Chondrocyte (in vitro differentiated cells): ENCODE measurements around the gene HEXD. TPM values are rescaled to one million over a fixed set of nuclear protein-coding genes. Genes with fewer than 3 reads are reported as not detected.

ENCODE experiments used
- DNase-seq: peaks from one replicate; pipeline ENCODE4 v3.0.0; 2021; ENCODE audit warnings: mixed read lengths, low spot score
- H3K27ac Mint-ChIP-seq: one replicate; pipeline ENCODE4 v1.8.0; 2021; ENCODE audit warnings: mild to moderate bottlenecking, moderate library complexity, mixed read lengths; ENCODE audit not compliant: unreplicated experiment
- H3K27me3 Mint-ChIP-seq: 2 replicates; pipeline ENCODE4 v1.8.0; 2021; ENCODE audit warnings: low read depth, mixed read lengths
- H3K36me3 Mint-ChIP-seq: 2 replicates; pipeline ENCODE4 v1.8.0; 2021; ENCODE audit warnings: low read depth, mixed read lengths
- H3K4me1 Mint-ChIP-seq: 2 replicates; pipeline ENCODE4 v1.8.0; 2021; ENCODE audit warnings: low read depth, mild to moderate bottlenecking, mixed read lengths
- H3K4me3 Mint-ChIP-seq: one replicate; pipeline ENCODE4 v1.8.0; 2021; ENCODE audit warnings: mild to moderate bottlenecking, moderate library complexity, mixed read lengths; ENCODE audit not compliant: unreplicated experiment
- H3K9me3 Mint-ChIP-seq: 2 replicates; pipeline ENCODE4 v1.8.0; 2021; ENCODE audit warnings: low read depth, mixed read lengths
- CTCF ChIP-seq: fragments of 200-600 bp; sonication (generic); IDR thresholded peaks from 2 replicates; pipeline ENCODE4 v1.5.0; 2021; ENCODE audit warnings: antibody characterized with exemption, mild to moderate bottlenecking, moderate library complexity
- total RNA-seq: library from RNA; stranded (reverse); gene quantifications from 3 replicates; pipeline ENCODE4 v1.2.1, GENCODE V29; 2021

Gene HEXD
- total RNA-seq, 1 donor from 2014 or later: 10.8 TPM

GRCh38 chr17:82444284-82444893 lies 26.2 kb downstream of the HEXD start:
- Mint-ChIP-seq H3K9me3 (no peaks in the 10 kb centered on the region), H3K4me1 (peaks cover 3% of the 10 kb centered on the region), H3K36me3 (no peaks in the 10 kb centered on the region), H3K4me3 (no peak overlapping the region), H3K27ac (no peak overlapping the region), H3K27me3 (no peaks in the 10 kb centered on the region)
- TF ChIP-seq CTCF: no peak
- no peak for DNase-seq

- Mint-ChIP-seq H3K36me3 (no peaks in the 10 kb centered on the region), H3K27me3 (no peaks in the 10 kb centered on the region), H3K4me3 (no peak overlapping the region), H3K27ac (no peak overlapping the region), H3K9me3 (no peaks in the 10 kb centered on the region), H3K4me1 (peaks cover 10% of the 10 kb centered on the region)
- DNase-seq: no peak
- no peak for TF ChIP-seq CTCF
These were observed 26.9 kb downstream of the HEXD start for GRCh38 chr17:82444941-82445521.

GRCh38 chr17:82445542-82445941 lies 27.4 kb downstream of the HEXD start:
- Mint-ChIP-seq H3K9me3 (no peaks in the 10 kb centered on the region), H3K27me3 (no peaks in the 10 kb centered on the region), H3K4me1 (peaks cover 12% of the 10 kb centered on the region), H3K36me3 (no peaks in the 10 kb centered on the region), H3K4me3 (no peak overlapping the region), H3K27ac (no peak overlapping the region)
- no peak for TF ChIP-seq CTCF
- DNase-seq: no peak

GRCh38 chr17:82446124-82446523 lies 28.0 kb downstream of the HEXD start:
- peaks cover 16% of the 10 kb centered on the region for H3K4me1 Mint-ChIP-seq
- no peak for DNase-seq
- H3K9me3 Mint-ChIP-seq: no peaks in the 10 kb centered on the region
- TF ChIP-seq CTCF: no peak
- H3K27ac Mint-ChIP-seq: no peak overlapping the region
- no peaks in the 10 kb centered on the region for H3K27me3 Mint-ChIP-seq
- H3K36me3 Mint-ChIP-seq: no peaks in the 10 kb centered on the region
- no peak overlapping the region for H3K4me3 Mint-ChIP-seq

- H3K4me1 Mint-ChIP-seq: peaks cover 21% of the 10 kb centered on the region
- DNase-seq: no peak
- H3K4me3 Mint-ChIP-seq: no peak overlapping the region
- no peak for TF ChIP-seq CTCF
- H3K36me3 Mint-ChIP-seq: no peaks in the 10 kb centered on the region
- H3K27ac Mint-ChIP-seq: no peak overlapping the region
- no peaks in the 10 kb centered on the region for H3K27me3 Mint-ChIP-seq
- no peaks in the 10 kb centered on the region for H3K9me3 Mint-ChIP-seq
These were observed 28.5 kb downstream of the HEXD start for GRCh38 chr17:82446649-82447048.
